Measurements from ENCODE around the gene MAP2K2. TPM values are rescaled to one million over a fixed set of nuclear protein-coding genes. Genes with fewer than 3 reads are reported as not detected.

Gene MAP2K2
- total RNA-seq, 1 experiment from 2014 or later: 151 TPM

DNA sequence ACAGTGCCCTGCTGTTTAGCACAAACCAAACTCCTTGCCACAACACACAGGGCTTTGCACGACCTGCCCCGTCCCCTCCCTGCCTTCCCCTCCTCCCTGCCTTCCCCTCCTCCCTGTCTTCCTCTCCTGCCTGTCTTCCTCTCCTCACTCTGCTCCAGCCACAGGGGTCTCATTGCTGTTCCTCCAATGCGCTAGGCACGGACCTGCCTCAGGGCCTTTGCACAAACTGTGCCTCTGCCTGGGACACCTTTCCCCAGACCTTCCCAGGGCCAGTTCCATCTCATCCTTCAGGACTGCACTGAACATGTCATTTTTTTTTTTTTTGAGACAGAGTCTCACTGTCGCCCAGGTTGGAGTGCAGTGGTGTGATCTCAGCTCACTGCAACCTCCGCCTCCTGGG is 27.7 kb upstream of the MAP2K2 start:
- ChIA-PET CTCF (no interaction called here), POLR2A (no interaction called here)
- ATAC-seq (no peak), DNase-seq (ENCODE audit: low read depth, low spot score) (no peak)
- Histone ChIP-seq H3K36me3 (ENCODE audit: control insufficient read depth, insufficient read depth, low read length) (no peaks in the 10 kb centered on the region), H3K4me3 (ENCODE audit: low read depth in 2 of 2, low read length in 2 of 2) (no peak overlapping the region), H3K27ac (ENCODE audit: low read length) (no peak overlapping the region), H3K4me1 (ENCODE audit: control insufficient read depth, insufficient read depth, low read length) (peaks cover 4% of the 10 kb centered on the region; the same call in 1 of the 2 replicates), H3K27me3 (ENCODE audit: control insufficient read depth, insufficient read depth, low read length) (no peaks in the 10 kb centered on the region), H3K9me3 (ENCODE audit: control insufficient read depth, insufficient read depth, low read depth, low read length) (no peaks in the 10 kb centered on the region)
- no TSS peak for BruUV-seq (replicated peaks)
- intact Hi-C loops (cut with micrococcal nuclease; ENCODE audit: unreplicated experiment): no loop called here
- TF ChIP-seq TCF7L2 (IDR thresholded peaks at IDR 0.05; ENCODE audit: low read depth, low read length) (no peak), POLR2AphosphoS5 (IDR thresholded peaks at IDR 0.05; ENCODE audit: low read depth, low read length) (no peak), SIN3A (IDR thresholded peaks at IDR 0.05; ENCODE audit: borderline replicate concordance, insufficient read depth, low read depth, low read length) (no peak)
- TF ChIP-seq, protein P1, sequence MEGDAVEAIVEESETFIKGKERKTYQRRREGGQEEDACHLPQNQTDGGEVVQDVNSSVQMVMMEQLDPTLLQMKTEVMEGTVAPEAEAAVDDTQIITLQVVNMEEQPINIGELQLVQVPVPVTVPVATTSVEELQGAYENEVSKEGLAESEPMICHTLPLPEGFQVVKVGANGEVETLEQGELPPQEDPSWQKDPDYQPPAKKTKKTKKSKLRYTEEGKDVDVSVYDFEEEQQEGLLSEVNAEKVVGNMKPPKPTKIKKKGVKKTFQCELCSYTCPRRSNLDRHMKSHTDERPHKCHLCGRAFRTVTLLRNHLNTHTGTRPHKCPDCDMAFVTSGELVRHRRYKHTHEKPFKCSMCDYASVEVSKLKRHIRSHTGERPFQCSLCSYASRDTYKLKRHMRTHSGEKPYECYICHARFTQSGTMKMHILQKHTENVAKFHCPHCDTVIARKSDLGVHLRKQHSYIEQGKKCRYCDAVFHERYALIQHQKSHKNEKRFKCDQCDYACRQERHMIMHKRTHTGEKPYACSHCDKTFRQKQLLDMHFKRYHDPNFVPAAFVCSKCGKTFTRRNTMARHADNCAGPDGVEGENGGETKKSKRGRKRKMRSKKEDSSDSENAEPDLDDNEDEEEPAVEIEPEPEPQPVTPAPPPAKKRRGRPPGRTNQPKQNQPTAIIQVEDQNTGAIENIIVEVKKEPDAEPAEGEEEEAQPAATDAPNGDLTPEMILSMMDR (IDR thresholded peaks at IDR 0.05): no peak
- TF ChIP-seq, protein P2, sequence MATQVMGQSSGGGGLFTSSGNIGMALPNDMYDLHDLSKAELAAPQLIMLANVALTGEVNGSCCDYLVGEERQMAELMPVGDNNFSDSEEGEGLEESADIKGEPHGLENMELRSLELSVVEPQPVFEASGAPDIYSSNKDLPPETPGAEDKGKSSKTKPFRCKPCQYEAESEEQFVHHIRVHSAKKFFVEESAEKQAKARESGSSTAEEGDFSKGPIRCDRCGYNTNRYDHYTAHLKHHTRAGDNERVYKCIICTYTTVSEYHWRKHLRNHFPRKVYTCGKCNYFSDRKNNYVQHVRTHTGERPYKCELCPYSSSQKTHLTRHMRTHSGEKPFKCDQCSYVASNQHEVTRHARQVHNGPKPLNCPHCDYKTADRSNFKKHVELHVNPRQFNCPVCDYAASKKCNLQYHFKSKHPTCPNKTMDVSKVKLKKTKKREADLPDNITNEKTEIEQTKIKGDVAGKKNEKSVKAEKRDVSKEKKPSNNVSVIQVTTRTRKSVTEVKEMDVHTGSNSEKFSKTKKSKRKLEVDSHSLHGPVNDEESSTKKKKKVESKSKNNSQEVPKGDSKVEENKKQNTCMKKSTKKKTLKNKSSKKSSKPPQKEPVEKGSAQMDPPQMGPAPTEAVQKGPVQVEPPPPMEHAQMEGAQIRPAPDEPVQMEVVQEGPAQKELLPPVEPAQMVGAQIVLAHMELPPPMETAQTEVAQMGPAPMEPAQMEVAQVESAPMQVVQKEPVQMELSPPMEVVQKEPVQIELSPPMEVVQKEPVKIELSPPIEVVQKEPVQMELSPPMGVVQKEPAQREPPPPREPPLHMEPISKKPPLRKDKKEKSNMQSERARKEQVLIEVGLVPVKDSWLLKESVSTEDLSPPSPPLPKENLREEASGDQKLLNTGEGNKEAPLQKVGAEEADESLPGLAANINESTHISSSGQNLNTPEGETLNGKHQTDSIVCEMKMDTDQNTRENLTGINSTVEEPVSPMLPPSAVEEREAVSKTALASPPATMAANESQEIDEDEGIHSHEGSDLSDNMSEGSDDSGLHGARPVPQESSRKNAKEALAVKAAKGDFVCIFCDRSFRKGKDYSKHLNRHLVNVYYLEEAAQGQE (IDR thresholded peaks at IDR 0.05; ENCODE audit: insufficient read depth in 1 of 2, low read depth in 2 of 2, low read length in 1 of 2): no peak
- in situ Hi-C loops (cut with HindIII; ENCODE audit: low pct_unique_long_range_greater_than_20kb, low sequenced_read_pairs): no loop called here

DNA sequence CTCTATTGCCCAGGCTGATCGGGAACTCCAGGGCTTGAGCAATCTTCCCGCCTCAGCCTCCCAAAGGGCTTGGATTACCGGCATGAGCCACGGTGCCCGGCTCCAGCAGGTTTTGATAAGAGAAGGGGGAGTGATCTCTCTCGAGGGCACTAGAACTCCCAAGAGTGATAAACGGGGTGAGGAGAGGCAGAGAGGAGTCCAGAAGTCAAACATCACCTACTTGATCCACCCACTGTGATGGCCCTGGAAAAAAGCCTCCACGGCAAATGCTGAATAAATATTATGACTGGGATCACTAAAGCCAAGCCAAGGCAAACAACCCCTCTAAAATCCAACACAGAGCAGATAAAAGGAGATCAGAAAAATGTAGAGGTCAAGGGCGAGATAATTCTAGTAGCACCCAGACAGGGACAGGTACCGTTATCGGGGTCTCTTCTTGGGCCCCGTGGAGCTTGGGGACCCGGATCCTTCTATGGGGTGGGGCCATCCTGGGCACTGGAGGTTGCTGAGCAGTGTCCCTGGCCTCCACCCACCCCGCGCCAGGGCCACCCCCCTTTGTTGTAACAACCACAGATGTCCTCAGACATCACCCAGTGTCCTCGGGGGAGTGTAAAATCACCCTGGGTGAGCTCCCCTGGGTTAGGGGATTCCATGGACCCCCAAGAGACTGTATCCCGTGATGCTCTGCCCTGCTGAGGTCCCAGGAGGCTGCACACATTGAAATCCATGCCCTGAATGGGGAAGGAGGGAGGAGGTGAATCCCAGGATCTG is 25.8 kb upstream of the MAP2K2 start:
- H3K27me3 ChIP-seq (ENCODE audit: control insufficient read depth, insufficient read depth, low read length): no peaks in the 10 kb centered on the region
- intact Hi-C loops (cut with micrococcal nuclease; ENCODE audit: unreplicated experiment) (loop anchor here (10.0 kb wide), 1 partner anchor 55 kb away; no protein-coding TSS in a partner anchor), in situ Hi-C loops (cut with HindIII; ENCODE audit: low pct_unique_long_range_greater_than_20kb, low sequenced_read_pairs) (no loop called here)
- no peaks in the 10 kb centered on the region for H3K36me3 ChIP-seq (ENCODE audit: control insufficient read depth, insufficient read depth, low read length)
- DNase-seq (ENCODE audit: low read depth, low spot score) (no peak), ATAC-seq (no peak)
- POLR2A ChIA-PET: no interaction called here
- H3K4me3 ChIP-seq (ENCODE audit: low read depth in 2 of 2, low read length in 2 of 2): no peak overlapping the region
- no TSS peak for BruUV-seq (replicated peaks)
- peaks cover 8% of the 10 kb centered on the region; the same call in 1 of the 2 replicates for H3K4me1 ChIP-seq (ENCODE audit: control insufficient read depth, insufficient read depth, low read length)
- H3K27ac ChIP-seq (ENCODE audit: low read length): no peak overlapping the region
- TF ChIP-seq, protein P1 (IDR thresholded peaks at IDR 0.05): no peak
- CTCF ChIA-PET: interaction anchor here (0.7 kb wide), 1 partner anchor 52 kb away, joined by 3 read pairs; no protein-coding TSS in a partner anchor
- no peaks in the 10 kb centered on the region for H3K9me3 ChIP-seq (ENCODE audit: control insufficient read depth, insufficient read depth, low read depth, low read length)
